Sigmoid colon (tissue), 7 donors: Measurements from ENCODE around the gene CRIP3. TPM values are rescaled to one million over a fixed set of nuclear protein-coding genes. Genes with fewer than 3 reads are reported as not detected.

ENCODE experiments used
- DNase-seq: peaks from one replicate; pipeline ENCODE4 v3.0.0-alpha.2; 2019
- H3K27ac ChIP-seq, 4 donors: fragments of 200-600 bp; sonication (generic); one replicate each; pipeline ENCODE4 v1.5.1; 2016 to 2019; ENCODE audit warnings: mild to moderate bottlenecking in 1 of 4
- H3K27me3 ChIP-seq, 3 donors: fragments of 200-600 bp; sonication (generic); one replicate each; pipeline ENCODE4 v1.5.1; 2019; ENCODE audit warnings: mild to moderate bottlenecking in 1 of 3
- H3K36me3 ChIP-seq, 4 donors: fragments of 200-600 bp; sonication (generic); one replicate each; pipeline ENCODE4 v1.5.1; 2016 to 2019
- H3K4me1 ChIP-seq, 4 donors: fragments of 200-600 bp; sonication (generic); one replicate each; pipeline ENCODE4 v1.5.1; 2017 to 2019
- H3K4me3 ChIP-seq, 4 donors: fragments of 200-600 bp; sonication (generic); one replicate each; pipeline ENCODE4 v1.5.1; 2017 to 2019; ENCODE audit warnings: mild to moderate bottlenecking in 2 of 4, moderate library complexity in 1 of 4
- H3K9me3 ChIP-seq, 4 donors: fragments of 200-600 bp in 3 of 4; sonication (generic) in 3 of 4; one replicate each; pipeline versions ENCODE4 v1.5.1 to v1.6.1; 2013 to 2019
- EP300 ChIP-seq, 4 donors: sonication (generic); formaldehyde crosslinking; IDR thresholded peaks; one replicate each; pipeline ENCODE4 v1.6.1; 2017; ENCODE audit warnings: antibody characterized with exemption in 4 of 4
- POLR2A ChIP-seq, 2 donors: fragments of 450-650 bp; IDR thresholded peaks; one replicate each; pipeline ENCODE4 v1.6.1; 2016; ENCODE audit warnings: antibody characterized with exemption in 2 of 2, mild to moderate bottlenecking in 2 of 2, moderate library complexity in 2 of 2
- POLR2AphosphoS5 ChIP-seq, 4 donors: sonication (generic); formaldehyde crosslinking; IDR thresholded peaks; one replicate each; pipeline ENCODE4 v1.6.1; 2017; ENCODE audit warnings: antibody characterized with exemption in 4 of 4
- WGBS, 2 donors: extraction: QIAGEN DNeasy Blood & Tissue Kit; methylation state at CpG; one replicate each; pipeline ENCODE4 v1.1.7; 2013; 5-methylcytosine and 5-hydroxymethylcytosine counted together
- intact Hi-C: fragments of 100-400 bp; cut with DNase I; formaldehyde crosslinking; loops from one replicate; pipeline ENCODE4 v1.15.1; 2023
- polyA plus RNA-seq, 3 donors: library from polyadenylated mRNA; stranded (reverse); fragments of 200-250 nt; gene quantifications; one replicate each; pipeline ENCODE4 v1.2.3, GENCODE V29; 2013
- total RNA-seq, 4 donors: library from RNA; depleted of rRNA; stranded (reverse); fragments of >200 nt; gene quantifications; one replicate each; pipeline ENCODE4 v1.1.0, GENCODE V29; 2016
- TF ChIP-seq, protein P1 (sequence below), 4 experiments: fragments of 450-650 bp in 3 of 4; fragments of 200-600 bp in 1 of 4; IDR thresholded peaks; one replicate each; pipeline ENCODE4 v1.5.1; 2016 to 2019; ENCODE audit warnings: antibody characterized with exemption in 4 of 4, mild to moderate bottlenecking in 3 of 4, moderate library complexity in 2 of 4
- donor health status: healthy with polysubstance abuse.
- donor health status: Bipolar disorder and iron deficiency.
- donor health status: healthy.

Gene CRIP3
- total and polyA plus RNA-seq, 7 donors, result 5.2 TPM; not detected in 6

DNA sequence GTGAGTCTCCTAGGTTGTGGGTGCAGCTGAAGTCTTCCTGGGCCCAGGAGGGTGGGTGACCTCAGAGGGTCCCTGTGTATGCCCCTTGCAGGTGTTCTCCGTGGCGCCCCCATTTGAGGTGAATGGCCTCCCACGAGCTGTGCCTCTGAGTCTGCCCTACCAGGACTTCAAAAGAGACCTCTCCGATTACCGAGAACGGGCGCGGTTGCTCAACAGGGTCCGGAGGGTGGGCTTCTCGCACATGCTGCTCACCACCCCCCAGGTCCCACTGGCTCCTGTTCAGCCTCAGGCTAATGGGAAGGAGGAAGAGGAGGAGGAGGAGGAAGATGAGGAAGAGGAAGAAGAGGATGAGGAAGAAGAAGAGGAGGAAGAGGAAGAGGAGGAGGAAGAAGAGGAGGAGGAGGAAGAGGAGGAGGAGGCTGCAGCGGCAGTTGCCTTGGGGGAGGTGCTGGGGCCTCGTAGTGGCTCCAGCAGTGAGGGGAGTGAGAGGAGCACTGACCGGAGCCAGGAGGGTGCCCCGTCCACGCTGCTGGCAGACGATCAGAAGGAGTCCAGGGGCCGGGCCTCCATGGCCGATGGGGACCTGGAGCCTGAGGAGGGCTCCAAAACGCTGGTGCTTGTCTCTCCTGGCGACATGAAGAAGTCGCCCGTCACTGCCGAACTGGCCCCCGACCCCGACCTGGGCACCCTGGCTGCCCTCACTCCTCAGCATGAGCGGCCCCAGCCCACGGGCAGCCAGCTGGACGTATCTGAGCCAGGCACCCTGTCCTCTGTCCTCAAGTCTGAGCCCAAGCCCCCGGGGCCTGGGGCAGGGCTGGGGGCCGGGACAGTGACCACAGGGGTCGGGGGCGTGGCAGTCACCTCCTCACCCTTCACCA lies 25.8 kb downstream of the CRIP3 start:
- DNase-seq, result no peak
- Histone ChIP-seq H3K9me3 (no peaks in the 10 kb centered on the region), H3K27ac (no peak overlapping the region), H3K4me1 (peaks cover 0 to 23% (median 9%) of the 10 kb centered on the region in 4 donors), H3K4me3 (no peak overlapping the region), H3K27me3 (peaks cover 7 to 36% (median 19%) of the 10 kb centered on the region in 3 donors), H3K36me3 (no peaks in the 10 kb centered on the region)
- WGBS, 2 donors, result 88% methylated on average over 32 of the region's 32 CpGs
- TF ChIP-seq, protein P1, sequence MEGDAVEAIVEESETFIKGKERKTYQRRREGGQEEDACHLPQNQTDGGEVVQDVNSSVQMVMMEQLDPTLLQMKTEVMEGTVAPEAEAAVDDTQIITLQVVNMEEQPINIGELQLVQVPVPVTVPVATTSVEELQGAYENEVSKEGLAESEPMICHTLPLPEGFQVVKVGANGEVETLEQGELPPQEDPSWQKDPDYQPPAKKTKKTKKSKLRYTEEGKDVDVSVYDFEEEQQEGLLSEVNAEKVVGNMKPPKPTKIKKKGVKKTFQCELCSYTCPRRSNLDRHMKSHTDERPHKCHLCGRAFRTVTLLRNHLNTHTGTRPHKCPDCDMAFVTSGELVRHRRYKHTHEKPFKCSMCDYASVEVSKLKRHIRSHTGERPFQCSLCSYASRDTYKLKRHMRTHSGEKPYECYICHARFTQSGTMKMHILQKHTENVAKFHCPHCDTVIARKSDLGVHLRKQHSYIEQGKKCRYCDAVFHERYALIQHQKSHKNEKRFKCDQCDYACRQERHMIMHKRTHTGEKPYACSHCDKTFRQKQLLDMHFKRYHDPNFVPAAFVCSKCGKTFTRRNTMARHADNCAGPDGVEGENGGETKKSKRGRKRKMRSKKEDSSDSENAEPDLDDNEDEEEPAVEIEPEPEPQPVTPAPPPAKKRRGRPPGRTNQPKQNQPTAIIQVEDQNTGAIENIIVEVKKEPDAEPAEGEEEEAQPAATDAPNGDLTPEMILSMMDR (IDR thresholded peaks at IDR 0.05), result no peak
- TF ChIP-seq POLR2A (IDR thresholded peaks at IDR 0.05) (no peak), POLR2AphosphoS5 (IDR thresholded peaks at IDR 0.05) (no peak), EP300 (IDR thresholded peaks at IDR 0.05) (no peak)
- intact Hi-C loops, result no loop called here

DNA sequence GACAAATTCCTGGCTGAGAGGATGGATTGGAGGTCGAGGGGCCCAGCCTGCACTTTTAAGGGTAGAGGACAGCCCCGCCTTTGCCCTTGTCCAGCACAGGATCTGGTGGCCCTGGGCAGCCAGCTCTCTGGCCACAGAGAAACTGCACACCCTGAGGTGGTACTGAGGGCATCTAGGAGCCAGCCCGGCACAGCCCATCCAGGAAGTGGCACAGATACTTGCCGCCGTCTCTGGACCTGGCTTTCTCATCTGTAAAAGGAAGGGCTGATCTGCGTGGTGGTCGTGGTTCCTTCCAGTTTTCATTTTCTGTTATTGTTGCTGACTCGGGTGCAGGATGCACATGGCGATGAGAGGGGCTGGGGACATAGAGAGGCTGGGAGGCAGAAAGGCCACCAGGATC lies 26.6 kb downstream of the CRIP3 start:
- Histone ChIP-seq H3K27me3 (peaks cover 7 to 36% (median 19%) of the 10 kb centered on the region in 3 donors), H3K9me3 (no peaks in the 10 kb centered on the region), H3K4me1 (peaks cover 0 to 29% (median 13%) of the 10 kb centered on the region in 4 donors), H3K4me3 (no peak overlapping the region), H3K36me3 (no peaks in the 10 kb centered on the region), H3K27ac (no peak overlapping the region)
- TF ChIP-seq POLR2AphosphoS5 (IDR thresholded peaks at IDR 0.05) (no peak), EP300 (IDR thresholded peaks at IDR 0.05) (no peak), POLR2A (IDR thresholded peaks at IDR 0.05) (no peak)
- TF ChIP-seq, protein P1 (IDR thresholded peaks at IDR 0.05), result no peak
- DNase-seq, result no peak
- intact Hi-C loops, result no loop called here
- 64 to 75% methylated on average over 9 of the region's 9 CpGs for WGBS, 2 donors

DNA sequence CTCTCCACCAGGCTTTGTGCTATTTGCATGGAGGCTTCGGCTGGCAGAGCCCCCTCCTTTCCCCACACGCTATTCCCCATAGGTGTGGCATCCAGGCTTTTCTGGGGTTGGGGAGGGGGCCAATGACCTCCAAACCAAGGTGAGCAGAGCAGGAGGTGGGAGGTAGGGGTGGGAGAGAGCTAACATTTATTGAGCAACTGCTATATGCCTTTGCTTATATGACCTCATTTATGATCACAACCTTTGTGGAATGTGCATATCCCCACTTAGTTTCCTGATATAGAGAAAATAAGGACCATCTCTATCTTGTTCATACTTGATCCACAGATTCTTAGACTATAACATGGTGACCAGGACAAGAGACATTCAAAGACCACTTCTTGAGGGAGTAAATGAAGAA lies 28.4 kb downstream of the CRIP3 start:
- H3K4me1 ChIP-seq, result peaks cover 0 to 35% (median 23%) of the 10 kb centered on the region in 4 donors
- H3K27ac ChIP-seq, result no peak overlapping the region
- peaks cover 4 to 33% (median 19%) of the 10 kb centered on the region in 3 donors for H3K27me3 ChIP-seq
- TF ChIP-seq POLR2A (IDR thresholded peaks at IDR 0.05), result no peak
- TF ChIP-seq, protein P1 (IDR thresholded peaks at IDR 0.05), result no peak
- no peak for TF ChIP-seq EP300 (IDR thresholded peaks at IDR 0.05)
- TF ChIP-seq POLR2AphosphoS5 (IDR thresholded peaks at IDR 0.05), result no peak
- no peak overlapping the region for H3K4me3 ChIP-seq
- no peaks in the 10 kb centered on the region for H3K9me3 ChIP-seq
- DNase-seq, result no peak
- intact Hi-C loops, result no loop called here
- WGBS, 2 donors, result 78 to 84% methylated on average over 2 of the region's 2 CpGs
- no peaks in the 10 kb centered on the region for H3K36me3 ChIP-seq

DNA sequence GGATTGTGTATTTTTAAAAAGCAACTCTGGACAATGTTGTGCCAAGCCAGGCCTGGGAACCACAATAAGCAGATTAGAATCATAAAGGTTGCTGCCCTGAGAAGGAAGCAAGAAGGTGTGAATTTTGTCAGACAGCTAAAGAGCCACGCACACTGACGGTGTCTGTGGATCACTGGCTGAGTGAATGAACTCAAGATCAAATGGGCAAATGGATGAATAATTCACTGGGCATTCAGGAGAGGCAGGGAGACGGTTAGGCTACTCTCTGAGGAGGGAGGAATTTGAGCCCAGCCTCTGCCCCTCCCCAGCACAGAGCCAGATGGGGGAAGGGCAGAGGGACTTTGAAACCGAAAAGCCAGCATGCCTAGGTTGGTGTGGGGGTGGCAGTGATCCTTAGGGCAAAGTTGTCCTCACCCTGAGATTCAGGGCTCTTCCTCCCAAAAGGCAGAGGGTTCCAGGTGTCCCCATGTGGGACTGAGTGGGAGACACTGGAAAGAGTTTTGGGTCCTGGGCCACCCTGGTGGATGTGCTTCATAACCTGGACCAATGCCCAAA lies 30.0 kb downstream of the CRIP3 start:
- Histone ChIP-seq H3K27ac (peak overlapping the region; percentile 26 to 77 (median 44)), H3K4me3 (no peak overlapping the region), H3K9me3 (no peaks in the 10 kb centered on the region), H3K27me3 (peaks cover 0 to 28% (median 19%) of the 10 kb centered on the region in 3 donors), H3K4me1 (peaks cover 0 to 37% (median 29%) of the 10 kb centered on the region in 4 donors), H3K36me3 (no peaks in the 10 kb centered on the region)
- intact Hi-C loops, result no loop called here
- 13 to 46% methylated on average over 4 of the region's 4 CpGs for WGBS, 2 donors
- TF ChIP-seq POLR2A (IDR thresholded peaks at IDR 0.05) (no peak), POLR2AphosphoS5 (IDR thresholded peaks at IDR 0.05) (no peak), EP300 (IDR thresholded peaks at IDR 0.05) (no peak)
- TF ChIP-seq, protein P1 (IDR thresholded peaks at IDR 0.05), result no peak
- DNase-seq, result no peak
